ENCODE results near the gene MACF1. TPM values are rescaled to one million over a fixed set of nuclear protein-coding genes. Genes with fewer than 3 reads are reported as not detected.
A peak's percentile ranks its signal among the peaks of the same experiment; 100 is the strongest.
"Not testable (repeated sequence)": the region's sequence is repeated elsewhere in the genome, so short reads cannot be mapped to it uniquely, and the experiment has no call there.

Gene MACF1
- total RNA-seq, 1 donor = 554 TPM

DNA sequence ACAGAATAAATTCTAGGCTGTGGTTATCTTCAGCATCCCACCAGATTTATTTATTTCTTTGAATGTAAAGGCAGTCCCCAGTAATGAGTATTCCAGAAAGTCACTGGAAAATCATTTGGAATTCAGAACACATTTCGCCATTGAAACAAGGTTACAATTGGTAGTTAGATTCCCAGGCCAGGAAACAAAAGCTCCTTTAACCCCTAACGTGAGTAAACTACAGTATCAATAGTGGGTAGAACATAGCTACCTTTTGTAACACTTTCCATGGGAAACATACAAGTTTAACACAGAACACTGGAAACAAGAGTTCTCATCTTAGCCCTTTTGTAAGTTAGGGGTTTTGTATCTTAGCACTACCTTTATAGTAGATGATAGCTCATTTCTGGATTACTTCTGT is 233.5 kb downstream of the MACF1 start:
- TF ChIP-seq, protein P1, sequence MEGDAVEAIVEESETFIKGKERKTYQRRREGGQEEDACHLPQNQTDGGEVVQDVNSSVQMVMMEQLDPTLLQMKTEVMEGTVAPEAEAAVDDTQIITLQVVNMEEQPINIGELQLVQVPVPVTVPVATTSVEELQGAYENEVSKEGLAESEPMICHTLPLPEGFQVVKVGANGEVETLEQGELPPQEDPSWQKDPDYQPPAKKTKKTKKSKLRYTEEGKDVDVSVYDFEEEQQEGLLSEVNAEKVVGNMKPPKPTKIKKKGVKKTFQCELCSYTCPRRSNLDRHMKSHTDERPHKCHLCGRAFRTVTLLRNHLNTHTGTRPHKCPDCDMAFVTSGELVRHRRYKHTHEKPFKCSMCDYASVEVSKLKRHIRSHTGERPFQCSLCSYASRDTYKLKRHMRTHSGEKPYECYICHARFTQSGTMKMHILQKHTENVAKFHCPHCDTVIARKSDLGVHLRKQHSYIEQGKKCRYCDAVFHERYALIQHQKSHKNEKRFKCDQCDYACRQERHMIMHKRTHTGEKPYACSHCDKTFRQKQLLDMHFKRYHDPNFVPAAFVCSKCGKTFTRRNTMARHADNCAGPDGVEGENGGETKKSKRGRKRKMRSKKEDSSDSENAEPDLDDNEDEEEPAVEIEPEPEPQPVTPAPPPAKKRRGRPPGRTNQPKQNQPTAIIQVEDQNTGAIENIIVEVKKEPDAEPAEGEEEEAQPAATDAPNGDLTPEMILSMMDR (IDR thresholded peaks at IDR 0.05; ENCODE audit: insufficient read depth, low read depth, low read length) = no peak
- no peak for DNase-seq (ENCODE audit: low read depth)
- no peak overlapping the region for H3K4me3 ChIP-seq (ENCODE audit: low read depth, low read length)

DNA sequence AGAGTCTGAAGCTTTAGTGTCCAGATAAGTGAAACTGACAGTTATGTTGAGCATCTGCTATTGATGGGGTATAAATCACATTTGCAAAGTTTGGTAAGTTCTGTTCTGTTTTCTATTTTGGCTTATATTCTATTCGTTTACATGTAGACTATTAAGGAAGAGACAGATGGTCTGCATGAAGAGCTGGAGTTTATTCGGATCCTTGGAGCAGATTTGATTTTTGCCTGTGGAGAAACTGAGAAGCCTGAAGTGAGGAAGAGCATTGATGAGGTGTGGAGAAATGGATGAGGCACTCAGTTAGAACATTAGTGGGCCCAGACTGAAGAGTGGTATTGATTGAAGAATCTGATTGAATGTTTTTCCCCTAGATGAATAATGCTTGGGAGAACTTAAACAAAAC is 236.4 kb downstream of the MACF1 start:
- no peak overlapping the region for H3K4me3 ChIP-seq (ENCODE audit: low read depth, low read length)
- no peak for DNase-seq (ENCODE audit: low read depth)
- TF ChIP-seq, protein P1 (IDR thresholded peaks at IDR 0.05; ENCODE audit: insufficient read depth, low read depth, low read length) = no peak

DNA sequence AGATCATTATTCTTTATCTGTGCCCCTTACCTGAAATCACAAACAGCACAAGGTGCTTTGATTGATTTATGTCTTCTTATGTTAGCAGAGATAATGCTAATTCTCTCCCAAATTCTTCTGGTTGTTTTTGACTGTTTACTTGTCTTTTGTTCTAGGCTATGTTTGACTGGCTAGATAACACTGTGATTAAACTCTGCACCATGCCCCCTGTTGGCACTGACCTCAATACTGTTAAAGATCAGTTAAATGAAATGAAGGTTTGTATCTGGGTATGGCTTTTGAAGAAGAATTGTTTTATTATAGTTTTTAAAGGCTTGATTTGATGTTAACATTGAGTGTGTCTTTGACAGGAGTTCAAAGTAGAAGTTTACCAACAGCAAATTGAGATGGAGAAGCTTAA is 237.3 kb downstream of the MACF1 start:
- no peak for DNase-seq (ENCODE audit: low read depth)
- TF ChIP-seq, protein P1 (IDR thresholded peaks at IDR 0.05; ENCODE audit: insufficient read depth, low read depth, low read length) = no peak
- no peak overlapping the region for H3K4me3 ChIP-seq (ENCODE audit: low read depth, low read length)

GRCh38 chr1:39445573-39445972 is 241.1 kb downstream of the MACF1 start:
- H3K4me3 ChIP-seq (ENCODE audit: low read depth, low read length) = no peak overlapping the region
- TF ChIP-seq, protein P1 (IDR thresholded peaks at IDR 0.05; ENCODE audit: insufficient read depth, low read depth, low read length) = no peak
- DNase-seq (ENCODE audit: low read depth) = no peak

DNA sequence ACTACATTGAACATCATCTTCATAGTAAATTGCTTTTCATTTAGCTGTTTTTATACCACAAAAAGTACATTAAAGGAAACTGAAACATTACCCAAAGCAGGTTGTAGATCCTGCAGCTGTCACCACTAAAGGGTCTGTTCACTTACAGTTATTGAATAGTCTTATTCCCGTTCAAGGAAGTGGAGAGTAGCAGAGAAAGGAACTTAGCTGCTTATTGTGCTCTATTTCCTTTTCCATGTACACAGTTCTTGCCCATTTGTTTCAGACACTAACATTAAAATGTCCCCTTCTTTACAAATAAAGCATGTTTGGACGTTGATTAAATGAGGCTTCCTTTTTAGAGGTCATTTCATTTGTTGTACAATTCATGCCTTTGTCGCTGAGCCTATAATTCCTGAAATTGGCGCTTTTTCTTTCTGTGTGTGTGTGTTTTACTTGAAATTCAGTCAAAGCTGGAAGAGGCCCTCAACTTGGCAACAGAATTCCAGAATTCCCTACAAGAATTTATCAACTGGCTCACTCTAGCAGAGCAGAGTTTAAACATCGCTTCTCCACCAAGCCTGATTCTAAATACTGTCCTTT is 242.6 kb downstream of the MACF1 start:
- DNase-seq (ENCODE audit: low read depth) = no peak
- TF ChIP-seq, protein P1 (IDR thresholded peaks at IDR 0.05; ENCODE audit: insufficient read depth, low read depth, low read length) = no peak
- no peak overlapping the region for H3K4me3 ChIP-seq (ENCODE audit: low read depth, low read length)

- H3K4me3 ChIP-seq (ENCODE audit: low read depth, low read length) = not testable (repeated sequence)
- DNase-seq (ENCODE audit: low read depth) = peak; percentile 12
These were observed 245.5 kb downstream of the MACF1 start for GRCh38 chr1:39450041-39450440.

DNA sequence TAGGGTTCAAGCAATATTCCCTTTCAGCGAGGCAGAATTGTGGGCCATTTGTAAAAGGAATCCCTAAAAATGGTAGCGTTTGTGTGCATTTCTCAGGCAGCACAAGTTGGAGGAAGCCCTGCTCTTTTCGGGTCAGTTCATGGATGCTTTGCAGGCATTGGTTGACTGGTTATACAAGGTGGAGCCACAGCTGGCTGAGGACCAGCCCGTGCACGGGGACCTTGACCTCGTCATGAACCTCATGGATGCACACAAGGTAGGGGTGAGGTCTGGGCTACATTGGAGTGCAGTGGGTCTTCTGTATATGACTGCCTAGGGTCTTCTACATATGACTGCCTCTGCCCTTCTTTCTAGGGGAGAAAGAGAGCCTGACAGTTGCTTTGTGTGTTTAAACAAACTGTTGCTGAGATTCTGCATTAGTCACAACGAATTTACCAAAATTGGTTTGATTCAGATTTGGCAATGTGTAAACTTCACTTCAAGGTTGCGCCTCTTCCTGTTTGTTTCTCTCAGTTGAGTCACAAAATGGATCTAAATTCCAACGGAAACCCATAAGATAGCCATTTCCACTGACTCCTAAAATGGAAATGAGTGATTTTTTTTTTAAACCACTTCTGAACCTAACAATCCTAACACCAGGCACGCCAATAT is 246.6 kb downstream of the MACF1 start:
- TF ChIP-seq, protein P1 (IDR thresholded peaks at IDR 0.05; ENCODE audit: insufficient read depth, low read depth, low read length) = no peak
- peak; percentile 74 for DNase-seq (ENCODE audit: low read depth)
- no peak overlapping the region for H3K4me3 ChIP-seq (ENCODE audit: low read depth, low read length)
